K562 (cell line): ENCODE results near the gene PLEKHA6.

ENCODE experiments used
- COPS2 ChIP-seq: fragments of 450-650 bp; conservative IDR thresholded peaks from 2 replicates; pipeline ENCODE4 v1.6.1; 2016; ENCODE audit warnings: mild to moderate bottlenecking, moderate library complexity
- CTCF ChIP-seq, 3 experiments: IDR thresholded peaks in 2 of 3; conservative IDR thresholded peaks in 1 of 3; 2 replicates each; pipeline ENCODE4 v1.5.1; 2011 to 2012; ENCODE audit warnings: low read length in 3 of 3, mild to moderate bottlenecking in 3 of 3, control low read depth in 2 of 3, improper control_type of control experiment in 1 of 3, inconsistent platforms in 1 of 3, low read depth in 1 of 3, mixed read lengths in 1 of 3, moderate library complexity in 1 of 3; ENCODE audit not compliant: insufficient read depth in 2 of 3
- EGR1 ChIP-seq: fragments of 450-650 bp; conservative IDR thresholded peaks from 2 replicates; pipeline ENCODE4 v1.6.1; 2017; ENCODE audit warnings: mild to moderate bottlenecking
- ESRRB ChIP-seq: fragments of 250-450 bp; sonication (Bioruptor Pico); IDR thresholded peaks from 2 replicates; pipeline ENCODE4 v1.5.0; 2020; ENCODE audit warnings: mild to moderate bottlenecking, moderate library complexity, borderline replicate concordance
- HDGF ChIP-seq: fragments of 450-650 bp; IDR thresholded peaks from 2 replicates; pipeline ENCODE4 v1.6.1; 2016
- LARP7 ChIP-seq: fragments of 450-650 bp; IDR thresholded peaks from 2 replicates; pipeline ENCODE4 v1.6.1; 2016
- MAFG ChIP-seq: fragments of 450-650 bp; conservative IDR thresholded peaks from 2 replicates; pipeline ENCODE4 v1.6.1; 2016; ENCODE audit warnings: missing genetic modification characterization, missing compliant biosample characterization
- NR2C2 ChIP-seq, 2 experiments: fragments of 200-800 bp in 1 of 2; sonication (Bioruptor generic) in 1 of 2; sonication (generic) in 1 of 2; formaldehyde crosslinking in 1 of 2; IDR thresholded peaks; 2 replicates each; pipeline versions ENCODE4 v1.6.1 to v1.8.0; 2016 to 2022; ENCODE audit warnings: mild to moderate bottlenecking in 1 of 2, missing compliant biosample characterization in 1 of 2, missing genetic modification characterization in 1 of 2, missing genetic modification reagents in 1 of 2
- POLR2A ChIP-seq: fragments of 450-650 bp; conservative IDR thresholded peaks from 2 replicates; pipeline ENCODE4 v1.6.1; 2016
- RFX5 ChIP-seq: IDR thresholded peaks from 2 replicates; pipeline ENCODE4 v1.6.1; 2011; ENCODE audit warnings: low read depth, mild to moderate bottlenecking, improper control_type of control experiment, low read length
- RNF2 ChIP-seq: sonication (generic); IDR thresholded peaks from 2 replicates; pipeline ENCODE4 v1.6.1; 2016
- ZFP36 ChIP-seq: fragments of 150-350 bp; IDR thresholded peaks from 2 replicates; pipeline ENCODE4 v1.6.1; 2018; ENCODE audit warnings: low read length, low read depth; ENCODE audit not compliant: partially characterized antibody
- TF ChIP-seq, protein P1 (sequence below): fragments of 250-450 bp; sonication (Bioruptor Pico); IDR thresholded peaks from 2 replicates; pipeline ENCODE4 v1.8.0; 2021; ENCODE audit warnings: moderate library complexity, mild to moderate bottlenecking, inconsistent platforms

DNA sequence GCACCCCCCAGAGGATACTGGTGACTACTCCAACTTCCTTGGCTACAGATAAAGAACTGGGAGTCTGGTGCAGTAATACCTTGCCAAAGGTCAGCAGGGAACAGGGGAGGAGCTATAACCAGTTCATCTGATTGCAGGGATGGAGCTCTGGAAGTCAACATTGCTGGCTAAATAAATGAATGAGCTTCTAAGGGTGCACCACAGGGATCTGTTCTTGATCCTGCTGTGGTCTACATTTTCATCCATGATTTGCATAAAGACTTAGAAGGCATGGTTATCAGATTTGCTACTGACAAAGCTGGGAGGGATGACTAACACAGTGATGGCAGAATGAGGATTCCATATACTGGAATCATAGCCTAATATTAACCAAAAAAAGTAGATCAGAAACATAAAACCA, 18.3 kb downstream of the PLEKHA6 start:
- TF ChIP-seq RNF2 (no peak), NR2C2 (CRISPR knock-in tag; IDR thresholded peaks at IDR 0.05) (no peak), NR2C2 (tag; IDR thresholded peaks at IDR 0.05) (no peak), HDGF (no peak), CTCF (IDR thresholded peaks at IDR 0.05 in 2 of 3, conservative IDR thresholded peaks at IDR 0.05 in 1 of 3; ENCODE audit: insufficient read depth in 2 of 3, low read depth in 1 of 3, low read length in 3 of 3) (no peak), MAFG (no peak), RFX5 (no peak), ESRRB (CRISPR knock-in tag) (no peak), LARP7 (no peak), POLR2A (no peak), COPS2 (no peak), ZFP36 (no peak), EGR1 (no peak)
- TF ChIP-seq, protein P1, sequence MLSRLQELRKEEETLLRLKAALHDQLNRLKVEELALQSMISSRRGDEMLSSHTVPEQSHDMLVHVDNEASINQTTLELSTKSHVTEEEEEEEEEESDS (CRISPR knock-in tag), result no peak
